GM12891 (cell line): Measurements from ENCODE around the gene TMEM132D.

Experiments
- PAX5 ChIP-seq: IDR thresholded peaks from 2 replicates; pipeline ENCODE4 v1.6.1; 2011; ENCODE audit warnings: low read length, moderate library complexity, mild to moderate bottlenecking; ENCODE audit not compliant: insufficient read depth, severe bottlenecking
- POLR2A ChIP-seq: IDR thresholded peaks from 2 replicates; pipeline ENCODE4 v1.6.1; 2011; ENCODE audit warnings: low read depth, low read length, control low read depth
- POLR2AphosphoS5 ChIP-seq: IDR thresholded peaks from 2 replicates; pipeline ENCODE4 v1.6.1; 2011; ENCODE audit warnings: low read depth, low read length, control low read depth
- POU2F2 ChIP-seq: IDR thresholded peaks from 2 replicates; pipeline ENCODE4 v1.6.1; 2011; ENCODE audit warnings: low read depth, mild to moderate bottlenecking, control low read depth, low read length, moderate library complexity
- SPI1 ChIP-seq: IDR thresholded peaks from 2 replicates; pipeline ENCODE4 v1.6.1; 2011; ENCODE audit warnings: low read depth, low read length, control low read depth
- TAF1 ChIP-seq: IDR thresholded peaks from 2 replicates; pipeline ENCODE4 v1.6.1; 2011; ENCODE audit warnings: low read depth, low read length, control low read depth

DNA sequence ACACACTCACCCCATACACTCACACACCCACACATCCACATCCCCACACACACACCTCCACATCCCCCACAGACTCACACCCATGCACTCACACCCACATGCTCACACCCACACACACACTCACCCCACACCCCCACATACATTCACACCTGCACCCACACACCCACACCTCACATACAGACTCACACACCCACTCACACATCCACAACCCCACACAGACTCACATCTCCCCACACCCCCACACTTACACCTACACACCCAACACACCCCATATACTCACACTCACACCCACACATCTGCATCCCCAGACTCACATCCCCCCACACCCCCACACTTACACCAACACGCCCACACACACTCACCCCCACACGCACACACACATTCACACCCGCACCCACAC, 878.8 kb downstream of the TMEM132D start:
- TF ChIP-seq POLR2A (no peak), TAF1 (no peak), POLR2AphosphoS5 (no peak), SPI1 (no peak), PAX5 (no peak), POU2F2 (no peak)
